ENCODE results near the gene MTHFD1L. TPM values are rescaled to one million over a fixed set of nuclear protein-coding genes. Genes with fewer than 3 reads are reported as not detected.

MTHFD1L gene
- total and polyA plus RNA-seq, 2 of the 8 experiments (the other 6 are each of a cell fraction or from before 2014, with no cell fraction given), result 29.2 to 105 TPM

DNA sequence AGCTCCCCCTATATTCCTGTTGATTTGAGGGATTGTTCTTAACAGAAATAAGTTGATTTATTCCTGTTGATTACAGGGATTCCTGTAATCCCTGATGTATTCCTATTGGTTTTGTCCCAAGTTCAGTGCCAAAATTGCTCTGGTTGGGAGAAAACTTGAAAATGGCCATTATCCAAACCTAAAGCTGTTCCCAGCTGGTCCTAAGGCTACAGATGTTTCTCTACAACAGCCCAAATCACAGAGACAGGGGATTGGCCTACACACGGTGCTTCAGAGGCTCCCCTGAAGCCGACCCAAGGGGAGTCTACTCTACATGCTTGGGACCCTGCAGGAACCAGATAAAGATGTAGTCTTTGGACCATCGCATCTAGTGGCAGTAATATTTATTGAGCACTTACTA is 275.3 kb downstream of the MTHFD1L start:
- FAIRE-seq (no peak), DNase-seq (ENCODE audit: low read depth in 1 of 2, low spot score in 2 of 2) (no peak)
- Histone ChIP-seq H3K14ac (ENCODE audit: insufficient read length) (no peak overlapping the region), H2BK20ac (ENCODE audit: low read length) (no peak overlapping the region), H2BK15ac (ENCODE audit: low read length) (no peak overlapping the region), H3K27me3 (replicated peaks in 1 of 4; ENCODE audit: control insufficient read depth in 3 of 4, extremely low read depth in 1 of 4, insufficient read depth in 3 of 4, low read length in 3 of 4) (no peaks in the 10 kb centered on the region), H3K9me3 (ENCODE audit: insufficient read depth in 2 of 2, low read depth in 1 of 2, low read length in 1 of 2) (no peaks in the 10 kb centered on the region), H3K9ac (replicated peaks in 1 of 4; ENCODE audit: extremely low read depth in 1 of 4, low read depth in 3 of 4, low read length in 3 of 4) (no peak overlapping the region), H2AFZ (ENCODE audit: low read length) (no peak overlapping the region), H2BK120ac (replicated peaks; ENCODE audit: low read depth, low read length) (no peak overlapping the region), H4K8ac (ENCODE audit: extremely low read depth, insufficient read depth, low read length) (no peak overlapping the region), H4K5ac (ENCODE audit: insufficient read length, low read depth, low read length) (no peak overlapping the region), H4K20me1 (replicated peaks in 1 of 2; ENCODE audit: control insufficient read depth in 1 of 2, insufficient read depth in 2 of 2, low read length in 2 of 2) (no peaks in the 10 kb centered on the region), H3K79me2 (ENCODE audit: control insufficient read depth in 1 of 2, insufficient read depth in 2 of 2, low read length in 2 of 2) (no peaks in the 10 kb centered on the region), H4K91ac (replicated peaks; ENCODE audit: insufficient read length, low read length) (no peak overlapping the region), H3K4me2 (ENCODE audit: insufficient read depth in 1 of 2, low read depth in 2 of 2, low read length in 2 of 2) (no peak overlapping the region), H2AK5ac (ENCODE audit: low read depth, low read length) (no peak overlapping the region), H3K79me1 (ENCODE audit: low read depth, low read length) (no peaks in the 10 kb centered on the region), H3K4ac (replicated peaks; ENCODE audit: insufficient read length, low read depth, low read length) (no peak overlapping the region), H3K36me3 (ENCODE audit: control insufficient read depth in 2 of 4, insufficient read depth in 4 of 4, low read length in 3 of 4) (no peaks in the 10 kb centered on the region), H3K23me2 (ENCODE audit: low read depth, low read length) (no peaks in the 10 kb centered on the region), H3K27ac (ENCODE audit: low read depth, low read length) (no peak overlapping the region), H2BK12ac (ENCODE audit: low read depth, low read length) (no peak overlapping the region), H3K23ac (ENCODE audit: insufficient read length) (no peak overlapping the region), H3K18ac (ENCODE audit: extremely low read depth, low read length) (no peak overlapping the region; the same call in 1 of the 2 replicates), H3K56ac (replicated peaks; ENCODE audit: insufficient read length, low read depth, low read length) (no peak overlapping the region), H3K4me1 (replicated peaks in 1 of 4; ENCODE audit: control insufficient read depth in 3 of 4, insufficient read depth in 4 of 4, low read length in 3 of 4) (no peaks in the 10 kb centered on the region), H3K4me3 (ENCODE audit: extremely low read depth in 1 of 4, insufficient read depth in 2 of 4, low read depth in 3 of 4, low read length in 4 of 4) (no peak overlapping the region), H2BK5ac (ENCODE audit: low read depth, low read length) (no peak overlapping the region)
- whole genome bisulfite sequencing, 2 experiments (ENCODE audit: extremely low coverage in 1 of 2, insufficient coverage in 1 of 2, insufficient read length in 1 of 2, insufficient replicate concordance in 2 of 2, low coverage in 1 of 2, low lambda C conversion rate in 2 of 2, missing lambda C conversion rate in 1 of 2), result 79% methylated on average over 3 of the region's 3 CpGs; no CpG with 5 or more reads in 1 of the 2 experiments
- ChIA-PET POLR2A (ENCODE audit: partially characterized antibody) (no interaction called here), CTCF (ENCODE audit: partially characterized antibody) (interaction anchor here (0.6 to 1.6 kb wide), 2 partner anchors 9 to 22 kb away, joined by 3 read pairs; no protein-coding TSS in a partner anchor)
- no peak for TF ChIP-seq JUN (IDR thresholded peaks at IDR 0.05; ENCODE audit: low read depth, low read length)
- no peak for TF ChIP-seq KDM1A (IDR thresholded peaks at IDR 0.05; ENCODE audit: borderline replicate concordance, low read length)
- no peak for TF ChIP-seq RFX5 (IDR thresholded peaks at IDR 0.05; ENCODE audit: borderline replicate concordance, low read depth, low read length)

Measured in H1 (cell line).